Measurements from ENCODE around the gene ZNF467. TPM values are rescaled to one million over a fixed set of nuclear protein-coding genes. Genes with fewer than 3 reads are reported as not detected.

Gene ZNF467
- total and polyA plus RNA-seq, 7 donors: 0.87 to 2.8 (median 1.7) TPM

GRCh38 chr7:149770728-149771636, 2.4 kb downstream of the ZNF467 start:
- peak overlapping the region; percentile 26 for H3K27ac ChIP-seq

GRCh38 chr7:149769915-149770314, 3.5 kb downstream of the ZNF467 start:
- ATAC-seq: no peak
- Histone ChIP-seq H3K4me3 (no peak overlapping the region), H3K9me3 (no peaks in the 10 kb centered on the region), H3K36me3 (ENCODE audit: insufficient read depth in 1 of 2, low read depth in 1 of 2) (no peaks in the 10 kb centered on the region), H3K27me3 (ENCODE audit: insufficient read depth in 3 of 3, low read length in 2 of 3) (peaks cover 0 to 27% (median 13%) of the 10 kb centered on the region in 3 donors), H3K4me1 (peaks cover 5% of the 10 kb centered on the region), H3K27ac (no peak overlapping the region)
- intact Hi-C loops (cut with DNase I): loop anchor here in 1 of 2 donors (5.0 kb wide), 1 partner anchor 67 kb away; the partner anchor contains the start of gene ZNF862
- no peak for DNase-seq
- TF ChIP-seq CTCF (IDR thresholded peaks at IDR 0.05): no peak
- 92 to 98% (median 97%) methylated on average over 2 of the region's 2 CpGs for WGBS, 3 donors

More at GRCh38 chr7:149770728-149771636, 2.4 kb downstream of the ZNF467 start:
- H3K4me1 ChIP-seq: peaks cover 5% of the 10 kb centered on the region
- H3K9me3 ChIP-seq: no peaks in the 10 kb centered on the region
- DNase-seq (peak in 1 of 2 donors; percentile 67), ATAC-seq (peak in 3 of 4 donors; percentile 4 to 12 (median 7))
- no peak for TF ChIP-seq CTCF (IDR thresholded peaks at IDR 0.05)
- WGBS, 3 donors: 38 to 41% (median 41%) methylated on average over 15 to 16 of the region's 16 CpGs
- H3K36me3 ChIP-seq (ENCODE audit: insufficient read depth in 1 of 2, low read depth in 1 of 2): no peaks in the 10 kb centered on the region
- H3K4me3 ChIP-seq: peak overlapping the region; percentile 70
- peaks cover 0 to 16% (median 7%) of the 10 kb centered on the region in 3 donors for H3K27me3 ChIP-seq (ENCODE audit: insufficient read depth in 3 of 3, low read length in 2 of 3)
- intact Hi-C loops (cut with DNase I): loop anchor here in 1 of 2 donors (5.0 kb wide), 1 partner anchor 66 kb away; the partner anchor contains the start of gene ZNF862

GRCh38 chr7:149768931-149769330, 4.5 kb downstream of the ZNF467 start:
- peaks cover 0 to 33% (median 13%) of the 10 kb centered on the region in 3 donors for H3K27me3 ChIP-seq (ENCODE audit: insufficient read depth in 3 of 3, low read length in 2 of 3)
- peaks cover 5% of the 10 kb centered on the region for H3K4me1 ChIP-seq
- H3K27ac ChIP-seq: no peak overlapping the region
- intact Hi-C loops (cut with DNase I): no loop called here
- H3K4me3 ChIP-seq: no peak overlapping the region
- no peaks in the 10 kb centered on the region for H3K9me3 ChIP-seq
- no peak for TF ChIP-seq CTCF (IDR thresholded peaks at IDR 0.05)
- DNase-seq: no peak
- no peak for ATAC-seq
- 89 to 95% (median 92%) methylated on average over 7 of the region's 7 CpGs for whole genome bisulfite sequencing, 3 donors
- H3K36me3 ChIP-seq (ENCODE audit: insufficient read depth in 1 of 2, low read depth in 1 of 2): no peaks in the 10 kb centered on the region

GRCh38 chr7:149767068-149767467, 6.3 kb downstream of the ZNF467 start:
- ATAC-seq (no peak), DNase-seq (no peak)
- Histone ChIP-seq H3K4me3 (no peak overlapping the region), H3K27me3 (ENCODE audit: insufficient read depth in 3 of 3, low read length in 2 of 3) (peaks cover 0 to 33% (median 13%) of the 10 kb centered on the region in 3 donors), H3K27ac (no peak overlapping the region), H3K9me3 (no peaks in the 10 kb centered on the region), H3K36me3 (ENCODE audit: insufficient read depth in 1 of 2, low read depth in 1 of 2) (no peaks in the 10 kb centered on the region), H3K4me1 (peaks cover 5% of the 10 kb centered on the region)
- 89 to 92% (median 91%) methylated on average over 8 of the region's 8 CpGs for WGBS, 3 donors
- no peak for TF ChIP-seq CTCF (IDR thresholded peaks at IDR 0.05)
- intact Hi-C loops (cut with DNase I): no loop called here

All from psoas muscle (tissue), 8 donors.